Gastroesophageal sphincter (tissue), 3 donors: ENCODE results near the gene INHA.

Experiments
- EP300 ChIP-seq: sonication (generic); formaldehyde crosslinking; IDR thresholded peaks from one replicate; pipeline ENCODE4 v1.6.1; 2017; ENCODE audit warnings: antibody characterized with exemption, mild to moderate bottlenecking
- POLR2AphosphoS5 ChIP-seq: sonication (generic); formaldehyde crosslinking; IDR thresholded peaks from one replicate; pipeline ENCODE4 v1.6.1; 2017; ENCODE audit warnings: antibody characterized with exemption
- TF ChIP-seq, protein P1 (sequence below), 4 experiments: fragments of 200-600 bp in 2 of 4; fragments of 450-650 bp in 2 of 4; sonication (generic) in 1 of 4; IDR thresholded peaks; one replicate each; pipeline ENCODE4 v1.5.1; 2017 to 2019; ENCODE audit warnings: antibody characterized with exemption in 4 of 4, mild to moderate bottlenecking in 2 of 4, moderate library complexity in 2 of 4

DNA sequence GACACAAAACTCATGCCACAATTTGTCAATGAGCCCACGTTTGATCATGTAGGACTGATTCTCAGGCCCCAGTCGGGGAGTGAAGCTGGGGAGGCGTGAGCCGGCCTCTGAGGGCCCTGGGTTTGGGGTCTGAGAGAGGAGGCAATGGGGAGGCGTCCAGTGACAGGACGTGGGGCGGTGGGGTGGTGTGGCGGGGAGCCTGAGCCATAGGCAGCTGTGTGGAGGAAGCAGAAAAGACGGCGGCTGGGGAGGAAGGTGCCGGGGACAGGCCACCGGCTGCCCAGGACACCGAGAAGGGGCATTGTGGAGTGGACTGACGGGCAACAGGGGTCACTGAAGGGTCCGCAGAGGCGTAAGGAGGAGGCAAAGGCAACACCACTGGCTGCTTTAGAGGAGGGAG, 35.7 kb upstream of the INHA start:
- TF ChIP-seq, protein P1, sequence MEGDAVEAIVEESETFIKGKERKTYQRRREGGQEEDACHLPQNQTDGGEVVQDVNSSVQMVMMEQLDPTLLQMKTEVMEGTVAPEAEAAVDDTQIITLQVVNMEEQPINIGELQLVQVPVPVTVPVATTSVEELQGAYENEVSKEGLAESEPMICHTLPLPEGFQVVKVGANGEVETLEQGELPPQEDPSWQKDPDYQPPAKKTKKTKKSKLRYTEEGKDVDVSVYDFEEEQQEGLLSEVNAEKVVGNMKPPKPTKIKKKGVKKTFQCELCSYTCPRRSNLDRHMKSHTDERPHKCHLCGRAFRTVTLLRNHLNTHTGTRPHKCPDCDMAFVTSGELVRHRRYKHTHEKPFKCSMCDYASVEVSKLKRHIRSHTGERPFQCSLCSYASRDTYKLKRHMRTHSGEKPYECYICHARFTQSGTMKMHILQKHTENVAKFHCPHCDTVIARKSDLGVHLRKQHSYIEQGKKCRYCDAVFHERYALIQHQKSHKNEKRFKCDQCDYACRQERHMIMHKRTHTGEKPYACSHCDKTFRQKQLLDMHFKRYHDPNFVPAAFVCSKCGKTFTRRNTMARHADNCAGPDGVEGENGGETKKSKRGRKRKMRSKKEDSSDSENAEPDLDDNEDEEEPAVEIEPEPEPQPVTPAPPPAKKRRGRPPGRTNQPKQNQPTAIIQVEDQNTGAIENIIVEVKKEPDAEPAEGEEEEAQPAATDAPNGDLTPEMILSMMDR (IDR thresholded peaks at IDR 0.05), result no peak
- TF ChIP-seq POLR2AphosphoS5 (no peak), EP300 (no peak)
